Stimulated activated CD8-positive, alpha-beta memory T cell treated with anti-CD3 and anti-CD28 coated beads, Interleukin-15, amount 100 ng/mL, for 48 hours (primary cell): ENCODE measurements around the gene LDLRAP1.
"Not testable (repeated sequence)": the region's sequence is repeated elsewhere in the genome, so short reads cannot be mapped to it uniquely, and the experiment has no call there.

Source experiments
- DNase-seq, 2 donors: peaks; one replicate each; pipeline ENCODE4 v3.0.0-alpha.2; 2020; ENCODE audit warnings: low read depth in 2 of 2

Gene LDLRAP1, protein sequence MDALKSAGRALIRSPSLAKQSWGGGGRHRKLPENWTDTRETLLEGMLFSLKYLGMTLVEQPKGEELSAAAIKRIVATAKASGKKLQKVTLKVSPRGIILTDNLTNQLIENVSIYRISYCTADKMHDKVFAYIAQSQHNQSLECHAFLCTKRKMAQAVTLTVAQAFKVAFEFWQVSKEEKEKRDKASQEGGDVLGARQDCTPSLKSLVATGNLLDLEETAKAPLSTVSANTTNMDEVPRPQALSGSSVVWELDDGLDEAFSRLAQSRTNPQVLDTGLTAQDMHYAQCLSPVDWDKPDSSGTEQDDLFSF

DNA sequence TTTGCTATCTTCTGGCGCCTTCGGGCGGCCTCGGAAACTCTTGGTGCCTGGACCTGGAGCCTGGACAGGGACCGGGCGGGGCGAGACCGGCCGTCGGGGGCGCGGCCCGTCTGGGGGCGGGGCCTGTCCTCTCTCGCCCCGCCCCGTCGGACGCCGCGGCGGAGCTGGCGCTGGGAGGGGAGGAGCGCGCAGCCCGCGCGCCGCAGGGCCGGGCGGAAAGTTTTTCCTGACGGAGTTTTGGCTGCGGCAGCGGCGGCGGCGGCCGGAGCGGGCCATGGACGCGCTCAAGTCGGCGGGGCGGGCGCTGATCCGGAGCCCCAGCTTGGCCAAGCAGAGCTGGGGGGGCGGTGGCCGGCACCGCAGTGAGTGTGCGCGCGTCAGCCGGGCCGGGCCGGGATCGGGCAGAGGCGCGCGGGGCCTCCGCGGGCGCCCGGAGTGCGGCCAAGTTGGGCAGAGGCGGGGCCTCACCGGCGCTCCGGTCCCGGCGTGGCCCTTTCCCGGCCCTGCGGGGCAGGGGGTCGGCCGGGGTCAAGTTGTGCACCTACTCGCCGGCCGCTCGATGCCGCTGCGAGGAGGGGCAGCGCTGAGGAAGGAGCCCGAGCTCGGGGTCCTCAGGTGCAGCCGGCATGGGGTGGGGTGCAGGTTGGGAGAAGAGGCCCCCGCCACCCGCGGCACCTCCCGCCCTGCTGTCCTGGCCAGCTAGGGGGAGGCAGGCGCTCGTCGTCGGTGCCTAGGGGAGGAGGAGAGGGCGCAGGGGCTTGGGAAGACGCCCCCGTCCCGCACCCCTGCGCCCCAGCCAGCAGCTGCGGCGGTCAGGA is at the start of gene LDLRAP1:
LDLRAP1 (plus strand) TSS at position 182 of the 818 bp plus-strand sequence; CDS start at position 275, 93 bp downstream.
- DNase-seq = peak; percentile 49 to 54

DNA sequence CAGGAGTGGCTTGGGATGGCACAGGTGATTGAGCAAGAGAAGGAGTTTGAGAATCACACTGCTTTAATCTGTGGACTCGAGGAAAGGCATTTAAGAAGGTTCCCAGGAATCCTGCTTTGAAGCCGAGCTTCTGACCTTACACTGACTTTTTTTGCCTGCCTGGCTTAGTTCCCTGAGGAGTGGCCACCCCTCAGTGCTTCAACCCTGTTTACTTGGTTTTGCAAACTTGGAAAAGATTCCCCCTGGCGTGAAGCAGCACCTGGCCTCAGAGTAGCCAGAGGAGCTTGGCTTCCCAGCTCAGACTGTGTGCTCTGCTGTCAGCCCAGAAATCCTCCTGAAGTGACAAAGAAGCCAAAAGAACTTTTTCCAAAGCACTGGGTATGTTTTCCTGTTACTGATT is 48.5 kb upstream of the LDLRAP1 start:
- DNase-seq = no peak

DNA sequence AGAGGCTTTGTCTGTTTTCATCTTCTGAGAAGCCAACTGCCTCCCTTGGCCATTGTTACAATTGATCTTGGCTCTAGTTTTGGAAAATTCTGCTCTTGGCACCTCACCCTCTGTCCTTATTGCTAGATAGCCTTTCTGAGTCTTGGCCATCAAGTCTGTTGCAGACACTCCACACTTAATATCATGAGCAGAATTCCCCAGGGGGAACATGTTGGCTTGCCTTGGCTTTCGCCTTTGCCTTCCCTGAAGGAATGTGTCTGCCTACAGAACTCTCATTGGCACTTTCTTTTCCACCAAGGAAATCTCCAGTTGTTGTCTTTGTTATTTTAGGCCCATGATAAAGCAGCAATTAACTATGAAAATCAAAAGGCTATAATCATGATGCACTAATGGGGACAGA is 42.7 kb upstream of the LDLRAP1 start:
- no peak for DNase-seq

DNA sequence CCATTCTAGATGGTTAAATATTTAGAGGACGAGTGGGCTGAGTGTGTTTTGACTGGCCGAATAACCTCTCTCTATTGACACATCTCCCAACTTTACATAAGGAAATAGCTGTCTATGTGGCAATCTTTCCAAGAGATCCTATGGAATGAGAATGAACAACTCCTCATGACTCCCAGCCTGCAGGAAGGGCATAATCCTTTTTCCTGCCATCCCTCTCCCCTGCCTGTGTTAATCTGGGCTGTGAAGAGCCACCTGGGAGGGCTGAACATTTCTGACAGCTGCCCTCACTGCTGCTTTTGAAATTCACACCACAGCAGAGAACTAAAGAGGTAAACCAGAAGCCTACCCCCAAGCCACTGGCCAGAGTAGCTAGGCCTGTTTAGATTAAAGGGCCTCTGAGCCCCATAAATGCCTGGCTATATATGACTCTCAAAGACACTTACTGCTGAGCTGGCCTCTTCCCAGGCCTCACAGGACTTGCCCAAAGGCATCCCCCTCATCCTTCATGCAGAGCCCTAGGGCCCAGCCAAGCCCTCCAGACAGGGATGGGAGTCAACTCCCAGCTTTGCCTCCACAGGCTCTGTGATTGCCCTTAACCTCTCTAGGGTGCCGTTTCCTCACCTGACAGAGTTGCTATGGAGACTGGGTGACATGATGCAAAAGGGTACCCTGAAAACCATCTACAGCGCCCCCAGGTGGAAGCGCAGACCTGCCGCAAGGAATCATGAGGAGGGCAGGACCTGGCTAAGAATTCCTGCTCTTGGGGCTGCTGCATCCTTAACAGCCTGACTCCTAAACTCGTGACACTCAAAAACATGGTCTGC is 42.0 kb upstream of the LDLRAP1 start:
- DNase-seq = no peak

DNA sequence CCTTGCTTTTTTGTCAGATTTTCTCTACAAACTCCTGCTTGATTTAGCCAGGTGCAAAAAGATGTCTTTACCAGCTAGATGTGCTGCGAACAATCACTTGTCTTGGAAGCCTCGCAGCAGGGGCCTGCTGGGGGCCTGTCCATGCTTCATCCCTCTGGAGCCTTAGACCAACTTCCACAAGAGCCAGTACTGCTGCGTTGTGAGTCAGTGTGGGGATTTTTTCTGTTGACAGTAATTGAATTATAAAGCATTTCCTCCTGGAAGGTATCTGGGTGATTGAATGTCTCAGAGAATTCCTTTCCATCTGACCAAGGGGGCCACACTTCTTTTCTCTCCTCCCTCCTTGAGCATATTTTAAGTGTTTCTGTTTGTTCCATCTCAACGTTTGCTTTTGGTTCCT is 40.4 kb upstream of the LDLRAP1 start:
- no peak for DNase-seq

DNA sequence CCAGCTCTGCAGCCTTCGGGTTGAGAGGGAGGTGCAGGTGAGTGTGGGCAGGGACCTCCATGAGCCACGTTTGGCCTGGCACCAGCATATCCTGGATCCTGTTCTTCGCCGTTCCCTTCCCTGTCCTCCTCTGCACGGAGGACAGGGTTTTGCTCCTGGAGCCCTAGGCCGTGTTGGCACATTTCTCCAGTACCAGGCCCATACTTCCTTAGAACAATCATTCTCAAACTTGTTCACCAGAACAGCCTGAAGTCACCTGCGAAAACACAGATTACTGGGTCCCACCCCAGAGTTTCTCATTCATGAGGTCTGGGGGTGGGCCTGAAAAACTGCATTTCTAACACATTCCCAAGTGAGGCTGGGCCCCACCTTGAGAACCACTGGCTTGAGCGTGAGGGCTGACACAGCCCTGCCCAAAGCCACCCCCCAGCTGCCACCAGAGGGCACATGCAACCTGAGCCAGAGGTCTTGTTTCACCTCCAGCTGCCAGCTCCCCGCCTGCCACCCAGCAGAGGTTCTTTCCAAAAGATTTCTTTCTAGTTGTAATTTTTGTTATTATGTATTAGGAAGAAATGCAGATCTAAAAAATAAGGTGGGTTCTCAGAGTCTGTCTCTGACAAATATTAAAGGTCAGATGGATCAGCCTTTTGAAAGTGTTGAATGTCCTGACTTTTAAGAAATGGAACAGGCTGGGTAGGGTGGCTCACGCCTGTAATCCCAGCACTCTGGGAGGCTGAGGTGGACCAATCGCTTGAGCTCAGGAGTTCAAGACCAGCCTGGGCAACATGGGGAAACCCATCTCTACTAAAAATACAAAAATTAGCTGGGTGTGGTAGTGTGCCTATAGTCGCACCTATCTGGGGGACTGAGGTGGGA is 39.6 kb upstream of the LDLRAP1 start:
- DNase-seq = peak; percentile 25 to 30

DNA sequence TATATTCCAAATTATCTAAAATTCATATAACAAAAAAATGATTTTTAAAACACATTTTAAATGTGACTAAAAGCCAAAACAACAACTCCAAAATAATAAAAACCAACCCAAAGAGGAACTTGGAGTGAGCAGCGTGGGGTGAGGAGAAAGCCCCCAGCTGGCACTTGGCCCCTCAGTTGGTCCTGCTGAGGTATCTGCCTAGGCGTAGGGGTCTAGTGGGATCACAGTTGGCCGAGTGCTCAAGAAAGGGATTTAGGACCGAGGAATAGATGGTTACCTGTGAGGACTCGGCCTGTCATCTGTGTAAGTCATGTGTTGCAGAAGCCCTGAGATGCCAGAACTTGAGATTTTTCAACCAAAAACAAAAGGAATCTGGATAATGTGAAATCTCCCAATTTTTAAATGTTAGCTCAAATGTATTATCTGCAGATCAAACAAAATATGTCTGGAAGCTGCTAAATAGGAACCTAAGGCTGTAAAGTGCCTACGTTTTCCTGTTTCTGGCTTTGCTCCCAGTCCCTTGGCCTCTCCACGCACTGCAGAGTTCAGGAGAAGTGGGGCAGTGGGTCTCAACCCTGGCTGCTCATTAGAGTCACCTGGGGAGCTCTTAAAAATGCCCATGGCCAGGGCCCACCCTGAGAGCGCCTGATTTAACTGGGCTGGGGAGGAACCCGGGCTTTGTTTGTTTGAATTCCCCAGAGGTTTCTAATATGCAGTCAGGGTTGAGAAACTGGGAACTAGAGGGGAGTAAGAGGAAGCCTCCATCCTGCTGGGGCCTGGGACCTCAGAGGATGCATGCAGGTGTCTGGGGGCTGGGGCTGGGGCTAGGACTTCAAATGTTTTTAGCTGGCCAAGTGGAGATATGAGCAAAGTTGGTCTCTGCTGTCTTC is 38.5 kb upstream of the LDLRAP1 start:
- no peak for DNase-seq

DNA sequence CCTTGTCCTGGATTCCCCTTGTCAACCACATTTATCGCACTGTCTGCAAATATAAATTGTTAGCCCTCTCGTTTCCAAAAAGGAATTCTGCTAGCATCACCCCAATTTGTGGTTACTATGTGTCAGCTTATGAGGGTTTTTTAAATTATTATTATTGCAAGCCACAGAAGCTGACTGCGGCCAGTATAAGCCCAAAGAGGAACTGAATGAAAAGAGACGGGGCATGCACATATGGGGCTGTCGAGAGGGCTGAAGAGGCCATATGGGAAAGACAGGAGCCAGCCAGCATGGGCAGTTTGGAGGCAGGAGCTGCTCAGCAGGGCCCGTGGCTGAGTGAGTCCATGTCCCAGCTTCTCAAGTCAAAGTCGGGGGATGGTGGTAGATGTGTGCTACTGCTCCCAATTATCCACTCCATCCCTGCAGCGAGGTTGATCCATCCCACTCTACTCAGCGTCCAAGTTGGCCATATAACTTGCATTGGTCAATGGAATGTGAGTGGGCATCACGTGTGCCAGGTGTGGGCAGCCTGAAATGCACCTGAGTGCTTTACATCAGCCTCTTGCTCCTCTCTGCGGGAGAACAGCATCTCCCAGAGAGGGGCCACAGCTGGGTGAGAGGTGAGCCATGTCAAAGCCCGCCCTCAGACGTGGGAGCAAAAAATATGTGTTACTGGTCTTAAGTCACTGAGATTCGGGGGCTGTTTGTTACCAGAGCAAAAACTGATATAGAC is 37.6 kb upstream of the LDLRAP1 start:
- DNase-seq = no peak

DNA sequence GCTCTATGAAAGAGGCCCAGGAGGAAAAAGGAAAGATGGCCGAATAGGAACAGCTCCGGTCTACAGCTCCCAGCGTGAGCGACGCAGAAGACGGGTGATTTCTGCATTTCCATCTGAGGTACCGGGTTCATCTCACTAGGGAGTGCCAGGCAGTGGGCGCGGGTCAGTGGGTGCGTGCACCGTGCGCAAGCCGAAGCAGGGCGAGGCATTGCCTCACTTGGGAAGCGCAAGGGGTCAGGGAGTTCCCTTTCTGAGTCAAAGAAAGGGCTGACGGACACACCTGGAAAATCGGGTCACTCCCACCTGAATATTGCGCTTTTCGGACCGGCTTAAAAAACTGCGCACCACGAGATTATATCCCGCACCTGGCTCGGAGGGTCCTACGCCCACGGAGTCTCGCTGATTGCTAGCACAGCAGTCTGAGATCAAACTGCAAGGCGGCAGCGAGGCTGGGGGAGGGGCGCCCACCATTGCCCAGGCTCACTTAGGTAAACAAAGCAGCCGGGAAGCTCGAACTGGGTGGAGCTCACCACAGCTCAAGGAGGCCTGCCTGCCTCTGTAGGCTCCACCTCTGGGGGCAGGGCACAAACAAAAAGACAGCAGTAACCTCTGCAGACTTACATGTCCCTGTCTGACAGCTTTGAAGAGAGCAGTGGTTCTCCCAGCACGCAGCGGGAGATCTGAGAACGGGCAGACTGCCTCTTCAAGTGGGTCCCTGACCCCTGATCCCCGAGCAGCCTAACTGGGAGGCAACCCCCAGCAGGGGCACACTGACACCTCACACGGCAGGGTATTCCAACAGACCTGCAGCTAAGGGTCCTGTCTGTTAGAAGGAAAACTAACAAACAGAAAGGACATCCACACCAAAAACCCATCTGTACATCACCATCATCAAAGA is 36.6 kb upstream of the LDLRAP1 start:
- DNase-seq = not testable (repeated sequence)

DNA sequence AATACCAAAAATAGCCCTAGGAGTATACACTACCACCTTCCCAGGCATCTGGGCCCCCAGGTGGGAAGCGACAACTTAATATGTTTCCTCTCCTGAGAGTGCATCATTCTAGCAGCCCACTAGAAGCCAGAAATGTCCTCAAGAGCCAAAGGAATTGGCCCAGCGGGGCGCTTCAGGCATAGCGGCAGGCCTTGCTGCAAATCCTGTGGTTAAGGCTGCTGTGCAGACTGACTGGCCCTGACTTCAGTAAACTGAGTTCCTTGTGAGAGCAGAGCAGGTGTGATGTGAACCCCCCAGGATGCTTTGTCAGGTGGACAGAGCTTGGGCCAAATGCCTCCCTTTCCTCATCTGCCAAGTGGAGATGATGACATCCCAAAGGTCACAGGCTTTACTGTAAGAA is 29.7 kb upstream of the LDLRAP1 start:
- DNase-seq = no peak

DNA sequence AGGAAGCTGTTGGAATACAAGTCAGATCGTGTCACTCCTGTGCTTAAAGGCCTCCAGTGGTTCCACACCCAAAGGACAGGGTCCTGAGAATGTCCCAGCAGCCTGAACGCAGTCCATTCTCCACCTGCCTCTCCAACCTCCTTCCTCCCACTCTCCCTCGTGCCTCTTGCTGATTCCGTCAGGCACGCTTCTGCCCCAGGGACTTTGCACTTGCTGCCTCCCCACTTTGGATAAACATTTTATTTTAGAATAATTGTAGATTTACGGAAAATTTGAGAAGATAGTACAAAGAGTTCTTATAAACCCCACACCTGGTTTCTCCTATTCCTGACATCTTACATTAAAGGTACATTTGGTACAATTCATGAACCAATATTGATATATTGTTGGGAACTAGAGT is 28.4 kb upstream of the LDLRAP1 start:
- DNase-seq = no peak

DNA sequence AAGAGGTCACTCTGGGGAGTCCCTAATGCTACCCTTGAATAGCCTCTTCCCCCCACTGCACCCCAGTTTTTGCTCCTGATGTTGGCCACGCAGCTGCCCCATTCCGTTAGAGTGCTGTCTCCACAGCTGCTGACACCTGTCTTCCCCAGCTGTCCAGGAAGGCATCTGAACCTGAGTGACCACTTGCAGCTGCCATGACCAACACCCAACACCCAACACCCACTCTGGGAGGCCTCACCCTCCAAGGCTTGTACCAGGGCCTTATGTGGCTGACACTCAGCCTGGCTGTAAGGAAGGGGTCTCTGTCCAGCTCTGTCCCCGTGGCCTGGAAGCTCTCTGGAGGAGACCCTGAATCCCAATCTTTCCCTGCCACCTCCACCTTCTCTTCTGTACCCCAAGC is 26.7 kb upstream of the LDLRAP1 start:
- no peak for DNase-seq

DNA sequence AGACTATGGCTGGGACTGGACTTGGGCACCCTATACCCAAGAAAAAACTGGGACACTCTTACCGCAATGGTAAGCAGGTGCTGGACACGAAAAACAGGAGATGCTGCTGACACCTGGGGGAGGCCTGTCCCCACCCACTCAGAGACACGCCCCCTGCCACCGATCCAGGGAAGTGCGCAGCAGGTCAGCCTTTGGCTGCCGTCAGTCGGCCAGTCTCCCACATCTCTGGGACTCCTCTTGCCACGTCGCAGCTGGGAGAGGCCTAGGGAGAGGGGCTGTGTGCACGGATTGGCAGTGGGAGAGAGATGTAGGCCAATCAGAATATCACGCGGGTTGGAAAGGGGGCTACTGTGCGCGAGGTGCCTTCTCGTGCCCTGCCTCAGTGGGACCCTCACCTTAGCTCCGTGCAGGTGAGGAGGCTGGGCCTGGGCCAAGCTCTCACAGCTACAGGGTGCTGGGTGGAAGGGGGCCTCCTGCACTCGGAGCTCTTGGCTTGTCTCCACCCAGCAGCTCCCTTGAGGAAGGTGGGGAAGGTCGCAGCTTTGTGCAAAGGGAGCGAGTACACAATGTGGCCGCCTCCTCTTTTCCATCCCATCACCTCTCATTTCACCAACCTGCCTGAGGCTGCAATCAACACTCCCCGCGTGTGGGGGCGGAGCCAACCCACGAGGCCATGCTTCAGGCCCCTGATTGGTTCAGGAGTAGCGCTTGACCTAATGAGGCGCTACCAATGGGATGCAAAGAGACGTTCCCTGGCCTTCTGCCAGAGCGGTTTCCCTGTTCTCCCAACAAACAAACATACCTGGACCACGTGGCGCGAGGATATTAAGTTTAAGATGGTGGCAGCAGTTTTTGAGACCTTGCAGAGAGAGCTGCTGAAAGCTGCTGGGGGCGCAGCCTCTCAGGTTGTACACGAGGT is 25.7 kb upstream of the LDLRAP1 start:
- no peak for DNase-seq

DNA sequence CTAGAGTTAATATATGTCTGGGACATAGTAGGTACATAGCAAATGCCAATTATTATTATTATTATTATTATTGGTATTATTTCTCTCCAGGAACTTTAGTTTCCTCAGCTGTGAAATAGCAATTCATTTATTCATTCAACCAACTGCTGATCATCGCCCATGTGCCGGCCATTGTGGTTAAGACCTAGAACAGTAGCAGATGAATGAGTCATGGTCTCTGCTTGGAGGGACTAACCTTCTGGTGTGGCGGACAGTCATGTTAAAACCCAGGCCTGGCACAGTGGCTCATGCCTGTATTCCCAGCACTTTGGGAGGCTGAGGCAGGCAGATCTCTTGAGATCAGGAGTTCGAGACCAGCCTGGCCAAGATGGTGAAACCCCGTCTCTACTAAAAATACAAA is 23.8 kb upstream of the LDLRAP1 start:
- DNase-seq = no peak

DNA sequence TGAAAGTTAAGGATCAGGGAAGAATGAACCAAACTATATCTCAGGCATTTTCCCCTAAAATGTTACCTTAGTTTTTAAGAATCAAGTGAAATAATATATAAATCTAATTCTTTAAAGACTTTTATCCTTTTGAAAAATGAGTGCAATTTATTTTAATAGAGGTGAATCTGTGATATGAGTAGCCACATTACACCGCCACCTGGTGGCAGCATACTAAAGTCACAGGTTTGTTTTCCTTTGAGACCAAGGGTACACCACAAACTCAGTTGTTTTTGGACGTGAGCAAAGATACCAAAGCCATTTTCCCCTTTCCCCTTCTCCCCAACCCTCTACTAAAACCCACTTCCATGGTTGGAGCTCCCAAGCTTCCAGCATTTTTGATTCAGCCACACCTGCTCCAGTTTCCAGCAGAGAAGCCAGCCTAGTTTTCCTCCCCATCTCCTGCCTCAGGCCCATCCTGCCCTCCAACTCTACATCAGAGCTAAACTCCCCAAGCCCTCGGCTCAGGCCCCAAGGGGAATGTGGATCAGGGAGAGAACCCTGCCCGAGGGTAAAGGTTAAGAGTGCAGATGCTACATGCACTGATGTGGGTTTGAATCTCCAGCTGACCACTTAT is 22.9 kb upstream of the LDLRAP1 start:
- peak; percentile 30 to 42 for DNase-seq

DNA sequence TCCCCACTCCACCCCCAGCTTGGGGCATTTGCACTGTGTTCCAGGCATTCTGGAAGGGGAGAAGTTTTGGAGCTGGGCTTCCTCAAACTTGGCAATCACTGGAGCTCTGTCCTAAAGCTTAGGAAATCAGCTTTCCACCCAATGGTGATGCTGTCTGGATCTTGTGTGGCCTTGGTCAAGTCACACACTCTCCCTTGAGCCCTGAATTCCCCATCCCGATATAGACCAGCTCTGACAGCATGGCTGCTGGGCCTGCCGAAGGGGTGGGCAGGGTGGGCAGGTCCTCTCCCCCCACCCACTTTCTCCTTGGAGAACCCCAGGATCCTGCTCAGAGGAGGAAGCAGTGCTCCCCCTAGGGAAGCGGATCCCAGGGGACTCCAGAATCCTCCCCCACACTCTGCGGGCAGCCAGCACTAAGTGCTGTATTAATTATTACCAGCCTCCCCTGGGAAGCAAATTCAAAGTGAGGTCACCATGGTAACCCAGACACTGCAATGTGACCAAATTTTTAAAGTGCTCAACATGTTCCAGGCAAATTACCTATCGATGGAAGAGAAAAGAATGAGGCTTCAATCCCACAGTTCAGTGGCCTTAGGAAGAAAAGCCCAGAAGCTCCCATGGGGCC is 21.3 kb upstream of the LDLRAP1 start:
- DNase-seq = no peak

DNA sequence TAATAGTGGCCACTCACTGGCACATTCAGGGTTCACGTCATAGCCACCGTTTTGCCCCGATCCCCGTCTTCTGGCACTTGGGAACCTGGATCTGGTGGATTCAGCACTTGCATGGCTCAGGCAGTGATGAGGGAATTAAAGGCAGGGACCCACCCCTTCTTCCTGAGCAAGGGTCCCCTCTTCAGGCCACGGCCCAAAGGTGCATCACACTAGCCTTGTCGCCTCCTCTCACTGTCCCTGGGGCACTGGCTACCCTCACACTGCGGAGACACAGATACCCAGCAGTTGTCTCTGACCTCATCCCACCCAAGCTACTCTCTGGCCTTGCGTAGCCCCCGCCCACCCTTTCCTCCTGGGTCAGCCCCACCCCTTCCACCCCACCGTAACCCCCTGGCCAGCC is 19.9 kb upstream of the LDLRAP1 start:
- DNase-seq = no peak
